Liver (tissue), 9 donors: ENCODE results near the gene MT1M. TPM values are rescaled to one million over a fixed set of nuclear protein-coding genes. Genes with fewer than 3 reads are reported as not detected.
"Not testable (repeated sequence)": the region's sequence is repeated elsewhere in the genome, so short reads cannot be mapped to it uniquely, and the experiment has no call there.

ENCODE experiments used
- DNase-seq: peaks from one replicate; pipeline ENCODE4 v3.0.0-alpha.2; 2017; ENCODE audit warnings: low spot score
- H3K27ac ChIP-seq, 2 donors: one replicate each; pipeline ENCODE4 v1.7.0; 2013; ENCODE audit warnings: inconsistent platforms in 2 of 2, low read length in 2 of 2, control low read depth in 1 of 2, low read depth in 1 of 2, mild to moderate bottlenecking in 1 of 2
- H3K27me3 ChIP-seq, 4 donors: one replicate each; pipeline versions ENCODE4 v1.6.1 to v1.7.0; 2013; ENCODE audit warnings: low read length in 3 of 4, inconsistent platforms in 1 of 4, mild to moderate bottlenecking in 1 of 4, moderate library complexity in 1 of 4; ENCODE audit not compliant: control insufficient read depth in 4 of 4, insufficient read depth in 4 of 4
- H3K36me3 ChIP-seq, 4 donors: one replicate each; pipeline versions ENCODE4 v1.6.1 to v1.7.0; 2013; ENCODE audit warnings: low read length in 3 of 4, mild to moderate bottlenecking in 3 of 4, low read depth in 1 of 4, moderate library complexity in 1 of 4; ENCODE audit not compliant: control insufficient read depth in 4 of 4, insufficient read depth in 3 of 4
- H3K4me1 ChIP-seq, 4 donors: one replicate each; pipeline versions ENCODE4 v1.6.1 to v1.7.0; 2013; ENCODE audit warnings: low read length in 3 of 4, mild to moderate bottlenecking in 3 of 4, moderate library complexity in 1 of 4; ENCODE audit not compliant: control insufficient read depth in 4 of 4, insufficient read depth in 4 of 4
- H3K4me3 ChIP-seq, 3 donors: one replicate each; pipeline versions ENCODE4 v1.6.1 to v1.7.0; 2013; ENCODE audit warnings: low read length in 3 of 3, control low read depth in 1 of 3, low read depth in 1 of 3, mild to moderate bottlenecking in 1 of 3
- H3K9ac ChIP-seq, 2 donors: one replicate each; pipeline ENCODE4 v1.7.0; 2013; ENCODE audit warnings: low read length in 2 of 2, mild to moderate bottlenecking in 2 of 2, moderate library complexity in 2 of 2, control low read depth in 1 of 2, low read depth in 1 of 2
- H3K9me3 ChIP-seq, 4 donors: one replicate each; pipeline versions ENCODE4 v1.6.1 to v1.7.0; 2013; ENCODE audit warnings: low read length in 3 of 4; ENCODE audit not compliant: control insufficient read depth in 4 of 4
- ATF3 ChIP-seq: IDR thresholded peaks from 2 replicates; pipeline ENCODE4 v1.6.1; 2016; ENCODE audit warnings: antibody characterized with exemption
- CTCF ChIP-seq: fragments of 150-350 bp; IDR thresholded peaks from 2 replicates; pipeline ENCODE4 v1.5.1; 2017; ENCODE audit warnings: improper control_type of control experiment, low read depth, low read length; ENCODE audit not compliant: missing input control
- EGR1 ChIP-seq, 2 donors: IDR thresholded peaks; 2 replicates each; pipeline ENCODE4 v1.6.1; 2016 to 2018; ENCODE audit warnings: antibody characterized with exemption in 2 of 2, low read depth in 2 of 2
- FOXA1 ChIP-seq: IDR thresholded peaks from 2 replicates; pipeline ENCODE4 v1.6.1; 2016; ENCODE audit warnings: antibody characterized with exemption
- FOXA2 ChIP-seq: IDR thresholded peaks from 2 replicates; pipeline ENCODE4 v1.6.1; 2016; ENCODE audit warnings: antibody characterized with exemption
- GABPA ChIP-seq, 2 donors: IDR thresholded peaks in 1 of 2; conservative IDR thresholded peaks in 1 of 2; 2 replicates each; pipeline ENCODE4 v1.6.1; 2016; ENCODE audit warnings: antibody characterized with exemption in 2 of 2, mild to moderate bottlenecking in 1 of 2, moderate library complexity in 1 of 2
- HNF4G ChIP-seq: IDR thresholded peaks from 2 replicates; pipeline ENCODE4 v1.6.1; 2016; ENCODE audit warnings: antibody characterized with exemption
- JUND ChIP-seq, 2 donors: IDR thresholded peaks; 2 replicates each; pipeline ENCODE4 v1.6.1; 2016; ENCODE audit warnings: antibody characterized with exemption in 2 of 2
- MAX ChIP-seq: IDR thresholded peaks from 2 replicates; pipeline ENCODE4 v1.6.1; 2016; ENCODE audit warnings: antibody characterized with exemption
- NR2F2 ChIP-seq: IDR thresholded peaks from 2 replicates; pipeline ENCODE4 v1.6.1; 2016; ENCODE audit warnings: antibody characterized with exemption
- RAD21 ChIP-seq, 2 donors: IDR thresholded peaks; 2 replicates each; pipeline ENCODE4 v1.6.1; 2016; ENCODE audit warnings: antibody characterized with exemption in 2 of 2, mild to moderate bottlenecking in 2 of 2
- REST ChIP-seq: IDR thresholded peaks from 2 replicates; pipeline ENCODE4 v1.6.1; 2016; ENCODE audit warnings: antibody characterized with exemption, mild to moderate bottlenecking
- SP1 ChIP-seq: IDR thresholded peaks from 2 replicates; pipeline ENCODE4 v1.6.1; 2018; ENCODE audit warnings: antibody characterized with exemption, mild to moderate bottlenecking
- YY1 ChIP-seq: IDR thresholded peaks from 2 replicates; pipeline ENCODE4 v1.6.1; 2016; ENCODE audit warnings: antibody characterized with exemption, mild to moderate bottlenecking
- ZBTB33 ChIP-seq: IDR thresholded peaks from 2 replicates; pipeline ENCODE4 v1.6.1; 2016; ENCODE audit warnings: antibody characterized with exemption
- WGBS: extraction: QIAGEN DNeasy Blood & Tissue Kit; methylation state at CpG from one replicate; pipeline ENCODE4 v1.1.7; 2013; 5-methylcytosine and 5-hydroxymethylcytosine counted together
- polyA plus RNA-seq, 2 donors: library from polyadenylated mRNA; stranded (reverse) in 1 of 2; unstranded in 1 of 2; fragments of 200-250 nt in 1 of 2; fragments of >200 nt in 1 of 2; fragmentation: Nextera tagmentation in 1 of 2; extraction: Ambion mirVana in 1 of 2; gene quantifications; one replicate each; pipeline versions ENCODE4 v1.2.1 to v1.2.3, GENCODE V29; 2013 to 2015
- total RNA-seq, 2 donors: library from RNA; depleted of rRNA; stranded (reverse); fragments of >200 nt; gene quantifications; one replicate each; pipeline ENCODE4 v1.2.3, GENCODE V29; 2014
- donor health status: healthy.
- donor health status: healthy.
- donor health status: healthy.
- donor health status: healthy.
- donor health status: healthy.

The MT1M gene
- total and polyA plus RNA-seq, 4 donors, result 20.4 to 343 (median 194) TPM

GRCh38 chr16:56672171-56672570 is 39.7 kb downstream of the MT1M start:
- not testable (repeated sequence) for H3K9ac ChIP-seq, H3K27me3 ChIP-seq, DNase-seq, H3K9me3 ChIP-seq, H3K36me3 ChIP-seq, H3K4me3 ChIP-seq, H3K27ac ChIP-seq
- 92% methylated on average over 3 of the region's 3 CpGs for WGBS
- peaks cover 0 to 20% (median 13%) of the 10 kb centered on the region in 4 donors for H3K4me1 ChIP-seq
- TF ChIP-seq SP1, result peak; percentile 4

GRCh38 chr16:56672761-56673536 is 40.5 kb downstream of the MT1M start:
- no peaks in the 10 kb centered on the region for H3K9me3 ChIP-seq
- H3K36me3 ChIP-seq, result no peaks in the 10 kb centered on the region
- no peak for DNase-seq
- TF ChIP-seq ATF3 (no peak), EGR1 (IDR thresholded peaks at IDR 0.05; ENCODE audit: low read depth in 2 of 2) (no peak), HNF4G (no peak), JUND (IDR thresholded peaks at IDR 0.05) (no peak), RAD21 (IDR thresholded peaks at IDR 0.05) (no peak), ZBTB33 (no peak), NR2F2 (no peak), MAX (no peak), YY1 (no peak), FOXA2 (no peak), FOXA1 (no peak), GABPA (IDR thresholded peaks at IDR 0.05 in 1 of 2, conservative IDR thresholded peaks at IDR 0.05 in 1 of 2) (no peak), SP1 (no peak), CTCF (no peak)
- H3K4me3 ChIP-seq, result no peak overlapping the region
- no peaks in the 10 kb centered on the region for H3K27me3 ChIP-seq
- H3K27ac ChIP-seq, result no peak overlapping the region
- peaks cover 0 to 17% (median 11%) of the 10 kb centered on the region in 4 donors for H3K4me1 ChIP-seq
- WGBS, result 88% methylated on average over 11 of the region's 11 CpGs
- H3K9ac ChIP-seq, result no peak overlapping the region

GRCh38 chr16:56673921-56674320 is 41.5 kb downstream of the MT1M start:
- Histone ChIP-seq H3K4me1 (peaks cover 0 to 9% (median 6%) of the 10 kb centered on the region in 4 donors), H3K27me3 (no peaks in the 10 kb centered on the region), H3K27ac (no peak overlapping the region), H3K9ac (no peak overlapping the region), H3K4me3 (no peak overlapping the region), H3K9me3 (no peaks in the 10 kb centered on the region), H3K36me3 (no peaks in the 10 kb centered on the region)
- WGBS, result 32% methylated on average over 12 of the region's 12 CpGs
- no peak for DNase-seq
- TF ChIP-seq REST (no peak), CTCF (peak; percentile 71), RAD21 (IDR thresholded peaks at IDR 0.05) (peak; percentile 84 to 86)
